ENCODE results near the gene FBXO24. TPM values are rescaled to one million over a fixed set of nuclear protein-coding genes. Genes with fewer than 3 reads are reported as not detected.

The FBXO24 gene, protein sequence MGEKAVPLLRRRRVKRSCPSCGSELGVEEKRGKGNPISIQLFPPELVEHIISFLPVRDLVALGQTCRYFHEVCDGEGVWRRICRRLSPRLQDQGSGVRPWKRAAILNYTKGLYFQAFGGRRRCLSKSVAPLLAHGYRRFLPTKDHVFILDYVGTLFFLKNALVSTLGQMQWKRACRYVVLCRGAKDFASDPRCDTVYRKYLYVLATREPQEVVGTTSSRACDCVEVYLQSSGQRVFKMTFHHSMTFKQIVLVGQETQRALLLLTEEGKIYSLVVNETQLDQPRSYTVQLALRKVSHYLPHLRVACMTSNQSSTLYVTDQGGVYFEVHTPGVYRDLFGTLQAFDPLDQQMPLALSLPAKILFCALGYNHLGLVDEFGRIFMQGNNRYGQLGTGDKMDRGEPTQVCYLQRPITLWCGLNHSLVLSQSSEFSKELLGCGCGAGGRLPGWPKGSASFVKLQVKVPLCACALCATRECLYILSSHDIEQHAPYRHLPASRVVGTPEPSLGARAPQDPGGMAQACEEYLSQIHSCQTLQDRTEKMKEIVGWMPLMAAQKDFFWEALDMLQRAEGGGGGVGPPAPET
- total RNA-seq = under 0.01 and 0.18 TPM in 2 replicates

DNA sequence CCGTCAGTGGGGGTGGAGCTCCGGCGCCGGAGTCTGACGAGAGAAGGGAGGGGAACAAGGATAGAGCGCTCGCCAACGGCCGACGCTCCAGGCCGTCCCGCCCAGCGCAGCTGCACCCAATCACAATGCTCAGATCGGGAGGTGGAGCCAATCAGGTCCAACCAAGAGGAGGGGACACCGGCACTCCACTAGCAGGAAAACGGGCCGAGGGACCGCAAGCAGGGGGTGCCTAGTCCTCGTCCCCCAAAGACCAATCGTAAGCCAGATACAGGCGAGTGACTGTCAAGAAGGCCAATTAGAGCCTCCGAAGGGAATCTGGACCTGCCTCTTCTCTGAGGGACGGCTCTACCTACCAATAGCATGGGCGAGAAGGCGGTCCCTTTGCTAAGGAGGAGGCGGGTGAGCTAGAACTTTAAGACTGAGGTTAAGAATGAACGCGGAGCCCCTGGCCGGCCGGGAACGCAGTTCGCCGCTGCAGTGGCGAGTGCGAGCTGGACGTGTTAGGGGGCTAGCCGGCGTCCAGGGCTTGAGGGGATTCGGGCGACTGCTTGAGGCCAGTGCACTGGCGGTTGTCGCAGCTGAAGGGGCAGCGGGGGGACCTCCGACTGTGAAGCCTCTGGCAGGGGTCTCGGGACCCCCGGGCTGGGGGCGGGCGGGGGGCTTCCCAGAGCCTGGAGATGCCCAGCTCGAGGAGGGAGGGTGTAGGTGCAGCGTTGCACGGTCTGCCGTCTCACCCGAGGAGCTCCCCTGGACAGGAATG is at the start of gene FBXO24:
TSS of gene FBXO24 (plus strand) at position 63 of the 760 bp plus-strand sequence. CDS start at position 361, 298 bp downstream.

DNA sequence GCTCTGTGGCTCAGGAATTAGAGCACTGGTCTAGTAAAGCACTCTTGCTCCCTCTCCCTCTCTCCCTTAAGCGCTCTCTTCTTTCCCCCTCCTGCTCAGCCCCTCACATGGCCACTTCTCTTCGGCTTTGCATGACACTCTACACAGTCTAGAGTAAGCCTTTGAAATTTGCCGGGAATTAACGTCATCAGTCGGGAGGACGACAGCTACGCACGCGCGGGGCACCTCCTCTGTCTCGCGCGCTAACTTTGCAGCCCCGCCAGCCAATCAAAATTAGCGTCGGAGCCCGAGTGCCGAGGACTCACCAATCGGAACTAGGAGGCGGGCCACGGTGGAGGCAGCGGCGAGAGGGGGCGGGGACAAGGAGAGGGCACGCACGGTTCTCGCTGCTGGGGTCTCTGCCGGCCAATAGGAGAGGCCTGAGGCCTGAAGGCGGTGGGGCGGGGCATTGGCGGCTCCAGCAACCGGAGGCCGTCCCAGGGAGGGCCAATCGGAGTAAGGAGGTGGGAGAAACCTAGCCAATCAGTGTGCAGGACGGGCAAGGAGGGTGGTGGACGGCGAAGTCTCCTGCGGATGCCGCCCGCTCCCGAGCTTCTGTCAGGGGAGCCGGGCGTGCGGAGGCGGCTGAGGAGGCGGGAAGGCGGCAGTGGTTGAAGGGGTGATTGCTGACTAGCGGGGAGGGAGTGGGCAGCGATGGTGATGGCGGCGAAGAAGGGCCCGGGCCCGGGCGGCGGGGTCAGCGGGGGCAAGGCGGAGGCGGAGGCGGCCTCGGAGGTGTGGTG is 47.3 kb upstream of the FBXO24 start, which contains the start of gene AGFG2:
TSS of gene AGFG2 (plus strand) at position 550 of the 782 bp plus-strand sequence. CDS start at position 694, 144 bp downstream.

DNA sequence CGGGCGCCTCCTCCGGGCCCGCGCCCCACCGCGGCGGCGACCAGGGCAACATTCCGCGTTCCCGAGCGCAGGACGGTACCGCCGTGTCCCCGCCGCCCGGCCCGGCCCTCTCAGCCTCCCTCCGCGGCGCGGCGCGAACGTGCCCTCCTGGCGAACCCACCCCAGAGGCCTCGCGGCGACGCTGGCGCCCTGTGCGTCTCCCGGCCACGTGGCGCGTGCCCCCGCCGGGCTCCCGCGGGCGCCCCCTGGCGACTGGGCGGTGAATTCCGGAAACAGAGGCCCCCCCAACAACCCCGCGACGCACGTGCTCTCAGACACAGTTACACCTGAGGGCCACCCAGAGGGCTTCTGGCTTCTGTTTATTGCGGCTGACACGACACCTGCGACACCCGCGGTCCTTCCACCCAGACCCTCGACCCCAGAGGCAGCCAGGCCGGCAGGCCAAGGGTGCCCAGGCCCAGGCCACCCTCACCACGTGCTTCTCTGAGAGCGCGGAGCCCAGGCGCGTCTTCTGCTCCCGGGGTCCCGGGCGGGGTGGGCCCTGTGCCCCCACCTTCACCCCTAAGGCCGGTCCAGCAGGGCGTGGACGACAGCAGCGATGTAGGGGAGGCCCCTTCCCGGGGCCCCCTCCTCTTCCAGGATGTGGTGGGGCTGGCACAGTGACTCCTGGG is 12.3 kb upstream of the FBXO24 start, which contains the start of gene SAP25:
TSS of gene SAP25 (minus strand) at position 210 of the 671 bp plus-strand sequence. CDS start at position 52, 158 bp downstream.

DNA sequence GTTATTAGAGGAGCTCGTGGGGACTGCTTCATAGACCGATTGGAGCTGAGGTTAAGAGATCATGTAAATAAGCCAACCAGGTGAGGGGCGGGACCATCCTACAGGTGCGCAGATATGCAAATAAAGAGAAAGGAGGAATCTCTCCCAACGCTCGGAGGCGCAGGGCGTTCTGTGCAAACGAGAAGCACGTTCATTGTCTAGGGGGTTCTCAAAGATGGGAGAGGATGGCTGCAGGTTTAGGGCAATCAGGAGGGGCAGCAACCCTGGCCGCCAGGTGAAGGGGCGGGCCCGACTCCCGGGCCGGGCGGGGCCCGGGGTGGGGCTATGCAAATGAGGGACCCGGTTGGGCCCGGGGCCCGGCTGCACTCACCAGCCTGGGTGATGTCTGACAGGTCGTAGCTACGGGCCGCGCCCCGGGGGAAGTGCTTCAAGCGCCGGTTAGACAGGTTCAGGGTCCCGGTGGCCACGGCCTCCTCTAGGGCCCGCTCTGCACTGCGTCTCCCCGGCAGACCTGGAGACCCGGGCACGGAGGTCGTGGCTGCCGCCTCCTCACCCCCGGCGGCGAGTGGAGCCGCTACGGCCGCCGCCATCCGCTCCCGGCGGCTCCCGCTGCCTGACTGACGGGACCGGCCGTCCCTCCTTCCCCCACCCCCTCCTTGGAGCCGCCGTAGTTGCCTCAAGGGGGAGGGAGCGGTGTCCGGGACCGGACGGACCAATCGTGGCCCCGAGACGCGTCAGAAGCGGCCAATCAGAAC is 440 bp upstream of the FBXO24 start, which contains the start of gene LRCH4:
TSS of gene LRCH4 (minus strand) at position 619 of the 755 bp plus-strand sequence. CDS start at position 590, 29 bp downstream.

DNA sequence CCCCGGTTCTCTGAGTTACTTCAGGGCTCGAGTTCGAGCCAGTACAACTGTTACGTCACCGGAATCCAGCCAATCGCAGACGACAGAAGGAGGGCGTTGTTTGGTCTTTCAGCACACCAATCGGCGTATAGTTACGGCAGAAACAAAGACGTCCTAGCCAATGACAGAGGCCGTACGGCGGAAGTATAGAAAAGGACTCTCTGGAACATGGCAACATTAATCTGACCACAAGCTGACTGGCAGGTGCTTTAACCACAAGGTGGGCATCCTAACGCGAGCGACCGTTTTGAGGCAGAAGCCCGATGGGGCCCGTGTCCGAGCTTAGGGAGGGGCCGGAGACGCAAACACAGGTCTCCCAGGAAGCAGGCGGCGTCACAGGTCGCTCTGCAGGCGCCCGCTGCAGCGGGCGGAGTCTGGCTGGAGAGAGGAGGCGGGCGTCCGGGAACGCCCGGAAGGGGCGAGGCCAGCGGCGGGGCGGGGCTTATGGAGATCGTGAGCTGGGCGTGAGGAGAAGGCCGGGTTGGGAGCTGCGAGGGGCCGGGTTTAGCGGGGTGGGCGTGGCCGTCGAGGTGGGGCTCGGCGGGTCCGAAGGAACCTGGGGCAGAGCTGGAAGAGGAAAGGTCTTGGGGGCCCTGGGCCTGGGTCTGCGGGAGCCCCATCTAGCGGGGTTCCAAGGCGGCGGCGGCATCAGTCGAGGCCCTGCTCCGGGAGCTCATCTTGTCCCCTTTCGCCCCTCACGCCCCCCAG is 26.0 kb downstream of the FBXO24 start, which contains the start of gene MOSPD3:
TSS of gene MOSPD3 (plus strand) at position 558 of the 747 bp plus-strand sequence. CDS start 252 bp downstream, outside the sequence.

DNA sequence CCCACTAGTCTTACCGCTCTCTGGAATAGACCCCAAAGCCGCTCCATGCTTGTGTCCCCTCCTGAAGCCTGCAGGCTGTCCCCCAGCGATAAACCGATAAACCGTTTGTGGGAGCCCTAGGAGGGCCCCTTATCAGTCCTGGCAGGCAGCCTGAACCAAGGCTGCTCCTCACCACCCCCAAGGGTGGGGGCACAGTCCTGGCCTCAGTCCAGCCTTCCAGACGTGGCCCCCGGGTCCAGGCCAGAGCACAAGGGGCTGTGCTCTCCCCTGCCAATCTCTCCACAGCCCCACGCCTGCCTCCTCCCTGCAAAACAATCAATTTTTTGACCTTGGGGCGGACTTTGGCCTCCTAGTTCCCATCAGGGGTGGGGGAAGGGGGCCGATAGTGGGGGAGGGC is 55.3 kb downstream of the FBXO24 start, which contains the start of gene TFR2:
TSS of gene TFR2 (minus strand) at position 90 of the 397 bp plus-strand sequence. CDS start at position 47, 43 bp downstream.

Other genes starting within 250 kb of the FBXO24 start
- gene PILRB, start 228.2 kb upstream of the FBXO24 start, total RNA-seq = 9.8 and 13.3 TPM in 2 replicates
- not detected in 2 replicates for gene PILRA, start 212.8 kb upstream of the FBXO24 start, total RNA-seq
- 0.71 and 4.3 TPM in 2 replicates for gene ZCWPW1, start 157.6 kb upstream of the FBXO24 start, total RNA-seq
- 23.4 and 24.2 TPM in 2 replicates for gene MEPCE, start 156.5 kb upstream of the FBXO24 start, total RNA-seq
- 23.7 and 57.1 TPM in 2 replicates for gene PPP1R35, start 149.8 kb upstream of the FBXO24 start, total RNA-seq
- 0.86 TPM in 1 of 2 replicates, not detected in the other for gene SPACDR, start 122.1 kb upstream of the FBXO24 start, total RNA-seq
- gene TSC22D4, start 107.1 kb upstream of the FBXO24 start, total RNA-seq = 48.7 and 55.9 TPM in 2 replicates
- 1.4 and 3.4 TPM in 2 replicates for gene NYAP1, start 102.4 kb upstream of the FBXO24 start, total RNA-seq
- 13.3 and 24.3 TPM in 2 replicates for gene AGFG2, start 47.1 kb upstream of the FBXO24 start, total RNA-seq
- gene SAP25, start 12.4 kb upstream of the FBXO24 start, total RNA-seq = not detected in 2 replicates
- 39.8 and 45.4 TPM in 2 replicates for gene LRCH4, start 199 bp upstream of the FBXO24 start, total RNA-seq
- 289 and 397 TPM in 2 replicates for gene PCOLCE, start 16.0 kb downstream of the FBXO24 start, total RNA-seq
- gene MOSPD3, start 26.2 kb downstream of the FBXO24 start, total RNA-seq = 14.4 and 15.3 TPM in 2 replicates
- 0.35 TPM in 1 of 2 replicates, not detected in the other for gene TFR2, start 55.2 kb downstream of the FBXO24 start, total RNA-seq
- gene ACTL6B, start 70.1 kb downstream of the FBXO24 start, total RNA-seq = not detected in 2 replicates
- 294 and 391 TPM in 2 replicates for gene GNB2, start 87.4 kb downstream of the FBXO24 start, total RNA-seq
- 10.1 TPM in 2 replicates for gene GIGYF1, start 107.9 kb downstream of the FBXO24 start, total RNA-seq
- 43.2 and 51.6 TPM in 2 replicates for gene POP7, start 119.8 kb downstream of the FBXO24 start, total RNA-seq
- not detected in 2 replicates for gene EPO, start 134.1 kb downstream of the FBXO24 start, total RNA-seq
- gene ZAN, start 147.3 kb downstream of the FBXO24 start, total RNA-seq = not detected in 2 replicates
- 33.1 and 53.0 TPM in 2 replicates for gene EPHB4, start 241.2 kb downstream of the FBXO24 start, total RNA-seq